Gastroesophageal sphincter (tissue), 3 donors: ENCODE results near the gene DYRK3.

Experiments
- EP300 ChIP-seq: sonication (generic); formaldehyde crosslinking; IDR thresholded peaks from one replicate; pipeline ENCODE4 v1.6.1; 2017; ENCODE audit warnings: antibody characterized with exemption, mild to moderate bottlenecking
- POLR2A ChIP-seq, 2 donors: fragments of 450-650 bp; IDR thresholded peaks; one replicate each; pipeline ENCODE4 v1.6.1; 2017; ENCODE audit warnings: antibody characterized with exemption in 2 of 2, mild to moderate bottlenecking in 2 of 2, moderate library complexity in 1 of 2
- POLR2AphosphoS5 ChIP-seq: sonication (generic); formaldehyde crosslinking; IDR thresholded peaks from one replicate; pipeline ENCODE4 v1.6.1; 2017; ENCODE audit warnings: antibody characterized with exemption
- TF ChIP-seq, protein P1 (sequence below), 4 experiments: fragments of 200-600 bp in 2 of 4; fragments of 450-650 bp in 2 of 4; sonication (generic) in 1 of 4; IDR thresholded peaks; one replicate each; pipeline ENCODE4 v1.5.1; 2017 to 2019; ENCODE audit warnings: antibody characterized with exemption in 4 of 4, mild to moderate bottlenecking in 2 of 4, moderate library complexity in 2 of 4

DNA sequence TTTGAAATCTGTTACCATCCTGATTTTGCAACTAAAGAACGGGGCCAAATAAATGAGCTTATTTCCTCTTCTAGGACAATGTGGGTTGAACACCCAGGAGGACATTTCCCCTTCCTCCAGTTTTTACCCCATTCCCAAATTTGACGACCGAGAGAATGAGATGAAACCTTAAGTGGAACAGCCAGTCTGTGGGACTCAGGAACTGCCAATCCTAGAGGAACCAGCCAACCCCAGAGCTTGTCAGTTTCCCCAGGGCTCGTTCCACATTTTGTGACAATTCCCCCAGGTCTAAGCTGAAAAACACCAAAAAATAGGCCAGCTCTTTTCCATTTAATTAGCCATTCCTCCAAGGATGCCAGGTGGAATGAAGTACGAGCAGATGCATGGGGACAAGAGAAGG is 28.0 kb downstream of the DYRK3 start:
- TF ChIP-seq, protein P1, sequence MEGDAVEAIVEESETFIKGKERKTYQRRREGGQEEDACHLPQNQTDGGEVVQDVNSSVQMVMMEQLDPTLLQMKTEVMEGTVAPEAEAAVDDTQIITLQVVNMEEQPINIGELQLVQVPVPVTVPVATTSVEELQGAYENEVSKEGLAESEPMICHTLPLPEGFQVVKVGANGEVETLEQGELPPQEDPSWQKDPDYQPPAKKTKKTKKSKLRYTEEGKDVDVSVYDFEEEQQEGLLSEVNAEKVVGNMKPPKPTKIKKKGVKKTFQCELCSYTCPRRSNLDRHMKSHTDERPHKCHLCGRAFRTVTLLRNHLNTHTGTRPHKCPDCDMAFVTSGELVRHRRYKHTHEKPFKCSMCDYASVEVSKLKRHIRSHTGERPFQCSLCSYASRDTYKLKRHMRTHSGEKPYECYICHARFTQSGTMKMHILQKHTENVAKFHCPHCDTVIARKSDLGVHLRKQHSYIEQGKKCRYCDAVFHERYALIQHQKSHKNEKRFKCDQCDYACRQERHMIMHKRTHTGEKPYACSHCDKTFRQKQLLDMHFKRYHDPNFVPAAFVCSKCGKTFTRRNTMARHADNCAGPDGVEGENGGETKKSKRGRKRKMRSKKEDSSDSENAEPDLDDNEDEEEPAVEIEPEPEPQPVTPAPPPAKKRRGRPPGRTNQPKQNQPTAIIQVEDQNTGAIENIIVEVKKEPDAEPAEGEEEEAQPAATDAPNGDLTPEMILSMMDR (IDR thresholded peaks at IDR 0.05) = no peak
- TF ChIP-seq POLR2AphosphoS5 = no peak
- no peak for TF ChIP-seq EP300
- TF ChIP-seq POLR2A (IDR thresholded peaks at IDR 0.05) = no peak
